SK-N-SH (cell line): ENCODE measurements around the gene PTDSS2. TPM values are rescaled to one million over a fixed set of nuclear protein-coding genes. Genes with fewer than 3 reads are reported as not detected.

Experiments
- CTCF ChIA-PET: fragments of 300-600, 350-600 bp; formaldehyde crosslinking; extraction: SDS; loops from one replicate; lab custom pipeline; 2021; lab: Yijun Ruan, JAX
- POLR2A ChIA-PET: fragments of 350-600 bp; sonication (Branson Sonifier 250); formaldehyde crosslinking; extraction: SDS; loops from one replicate; lab custom pipeline; 2020; ENCODE audit warnings: antibody characterized with exemption, inconsistent platforms; lab: Yijun Ruan, JAX
- DNase-seq: peaks from one replicate; pipeline ENCODE4 v3.0.0; 2012
- H2AFZ ChIP-seq: fragments of 200-600 bp; sonication (generic); 2 replicates; pipeline ENCODE4 v1.8.1; 2016; ENCODE audit warnings: antibody characterized with exemption, mild to moderate bottlenecking, low read depth
- H3F3A ChIP-seq: fragments of 200-600 bp; sonication (generic); replicated peaks from 2 replicates; pipeline ENCODE3; 2016; ENCODE audit warnings: antibody characterized with exemption, mild to moderate bottlenecking; ENCODE audit not compliant: insufficient read depth
- H3K27ac ChIP-seq, 2 experiments: fragments of 200-500 bp in 1 of 2; fragments of 200-600 bp in 1 of 2; sonication (Bioruptor generic) in 1 of 2; sonication (generic), shearing (Covaris generic) in 1 of 2; 2 replicates each; pipeline versions ENCODE4 v1.5.1 to v1.6.1; 2014 to 2016; ENCODE audit warnings: low read depth in 2 of 2, inconsistent platforms in 1 of 2, low read length in 1 of 2, mild to moderate bottlenecking in 1 of 2, mixed read lengths in 1 of 2
- H3K27me3 ChIP-seq: fragments of 200-600 bp; sonication (generic), shearing (Covaris generic); 2 replicates; pipeline ENCODE4 v1.6.1; 2016; ENCODE audit warnings: mixed run types; ENCODE audit not compliant: insufficient read depth
- H3K36me3 ChIP-seq, 2 experiments: fragments of 200-500 bp in 1 of 2; fragments of 200-600 bp in 1 of 2; sonication (Bioruptor generic) in 1 of 2; sonication (generic) in 1 of 2; replicated peaks in 1 of 2; 2 replicates each; pipeline versions ENCODE3 to v1.5.1; 2014 to 2016; ENCODE audit warnings: low read length in 1 of 2, mild to moderate bottlenecking in 1 of 2; ENCODE audit not compliant: insufficient read depth in 2 of 2, control insufficient read depth in 1 of 2
- H3K4me1 ChIP-seq, 2 experiments: fragments of 200-500 bp in 1 of 2; fragments of 200-600 bp in 1 of 2; sonication (Bioruptor generic) in 1 of 2; sonication (generic), shearing (Covaris generic) in 1 of 2; 2 replicates each; pipeline versions ENCODE4 v1.5.1 to v1.6.1; 2014 to 2016; ENCODE audit warnings: low read depth in 1 of 2, low read length in 1 of 2, mixed run types in 1 of 2; ENCODE audit not compliant: insufficient read depth in 2 of 2, control insufficient read depth in 1 of 2
- H3K4me2 ChIP-seq: fragments of 200-600 bp; sonication (generic), shearing (Covaris generic); 2 replicates; pipeline ENCODE4 v1.6.1; 2017; ENCODE audit warnings: mixed run types
- H3K4me3 ChIP-seq, 2 experiments: fragments of 200-500 bp in 1 of 2; fragments of 200-600 bp in 1 of 2; sonication (Bioruptor generic) in 1 of 2; sonication (generic), shearing (Covaris generic) in 1 of 2; 2 replicates each; pipeline versions ENCODE4 v1.5.1 to v1.8.1; 2014 to 2016; ENCODE audit warnings: low read depth in 2 of 2, inconsistent platforms in 1 of 2, low read length in 1 of 2, mild to moderate bottlenecking in 1 of 2, mixed read lengths in 1 of 2, moderate library complexity in 1 of 2
- H3K79me2 ChIP-seq: fragments of 200-600 bp; sonication (generic); 2 replicates; pipeline ENCODE4 v1.8.1; 2017; ENCODE audit warnings: mild to moderate bottlenecking; ENCODE audit not compliant: insufficient read depth
- H3K9ac ChIP-seq: fragments of 200-600 bp; sonication (generic); 2 replicates; pipeline ENCODE4 v1.6.1; 2017; ENCODE audit warnings: mixed run types
- H3K9me2 ChIP-seq: fragments of 200-600 bp; sonication (generic); 2 replicates; pipeline ENCODE4 v1.6.1; 2017; ENCODE audit warnings: mixed run types
- H3K9me3 ChIP-seq: fragments of 200-600 bp; sonication (generic); 2 replicates; pipeline ENCODE4 v1.6.1; 2017; ENCODE audit warnings: mixed run types, mild to moderate bottlenecking, moderate library complexity
- H4K20me1 ChIP-seq: fragments of 200-600 bp; sonication (generic); 2 replicates; pipeline ENCODE4 v1.6.1; 2017; ENCODE audit warnings: mild to moderate bottlenecking, mixed run types; ENCODE audit not compliant: insufficient read depth
- ELF1 ChIP-seq: IDR thresholded peaks from 2 replicates; pipeline ENCODE4 v1.4.0; 2012
- EP300 ChIP-seq, 2 experiments: IDR thresholded peaks; 2 replicates each; pipeline versions ENCODE4 v1.4.0 to v1.6.1; 2012; ENCODE audit warnings: borderline replicate concordance in 1 of 2, low read depth in 1 of 2, low read length in 1 of 2
- FOXJ3 ChIP-seq: sonication (generic); formaldehyde crosslinking; IDR thresholded peaks from 2 replicates; pipeline ENCODE4 v1.5.1; 2020; ENCODE audit warnings: mild to moderate bottlenecking, missing genetic modification reagents
- GATA2 ChIP-seq: sonication (generic); formaldehyde crosslinking; IDR thresholded peaks from 2 replicates; pipeline ENCODE4 v1.5.0; 2020; ENCODE audit warnings: mild to moderate bottlenecking, missing genetic modification reagents
- JUND ChIP-seq: IDR thresholded peaks from 2 replicates; pipeline ENCODE4 v1.4.0; 2012
- MEF2A ChIP-seq: IDR thresholded peaks from 2 replicates; pipeline ENCODE4 v1.4.0; 2012; ENCODE audit warnings: low read depth, borderline replicate concordance
- MXI1 ChIP-seq: IDR thresholded peaks from 2 replicates; pipeline ENCODE4 v1.6.1; 2012; ENCODE audit warnings: mild to moderate bottlenecking, low read depth, low read length, improper control_type of control experiment
- NRF1 ChIP-seq: IDR thresholded peaks from 2 replicates; pipeline ENCODE4 v1.6.1; 2012; ENCODE audit warnings: low read depth, mild to moderate bottlenecking, low read length
- PBX3 ChIP-seq: IDR thresholded peaks from 2 replicates; pipeline ENCODE4; 2012
- POLR2AphosphoS5 ChIP-seq: IDR thresholded peaks from 2 replicates; pipeline ENCODE4 v1.6.1; 2012; ENCODE audit warnings: low read depth, low read length
- REST ChIP-seq: IDR thresholded peaks from 2 replicates; pipeline ENCODE4 v1.6.1; 2012; ENCODE audit warnings: mild to moderate bottlenecking, low read depth, low read length, moderate library complexity
- RFX5 ChIP-seq: IDR thresholded peaks from 2 replicates; pipeline ENCODE4 v1.6.1; 2012; ENCODE audit warnings: mild to moderate bottlenecking, improper control_type of control experiment, low read length
- WGBS: methylation state at CpG from one replicate; pipeline ENCODE4 v1.1.6; 2017; ENCODE audit warnings: low lambda C conversion rate; 5-methylcytosine and 5-hydroxymethylcytosine counted together
- polyA plus RNA-seq, 3 experiments: library from polyadenylated mRNA; depleted of rRNA; stranded (reverse); fragments of >200 nt; gene quantifications; 2 replicates each; pipeline ENCODE4 v1.2.3, GENCODE V29; 2012
- TF ChIP-seq, protein P1 (sequence below): IDR thresholded peaks from 2 replicates; pipeline ENCODE4 v1.4.0; 2012; ENCODE audit warnings: low read depth, borderline replicate concordance

Gene PTDSS2
- polyA plus RNA-seq, 1 of the 3 experiments (the other 2 are of a cell fraction), result 28.6 TPM

DNA sequence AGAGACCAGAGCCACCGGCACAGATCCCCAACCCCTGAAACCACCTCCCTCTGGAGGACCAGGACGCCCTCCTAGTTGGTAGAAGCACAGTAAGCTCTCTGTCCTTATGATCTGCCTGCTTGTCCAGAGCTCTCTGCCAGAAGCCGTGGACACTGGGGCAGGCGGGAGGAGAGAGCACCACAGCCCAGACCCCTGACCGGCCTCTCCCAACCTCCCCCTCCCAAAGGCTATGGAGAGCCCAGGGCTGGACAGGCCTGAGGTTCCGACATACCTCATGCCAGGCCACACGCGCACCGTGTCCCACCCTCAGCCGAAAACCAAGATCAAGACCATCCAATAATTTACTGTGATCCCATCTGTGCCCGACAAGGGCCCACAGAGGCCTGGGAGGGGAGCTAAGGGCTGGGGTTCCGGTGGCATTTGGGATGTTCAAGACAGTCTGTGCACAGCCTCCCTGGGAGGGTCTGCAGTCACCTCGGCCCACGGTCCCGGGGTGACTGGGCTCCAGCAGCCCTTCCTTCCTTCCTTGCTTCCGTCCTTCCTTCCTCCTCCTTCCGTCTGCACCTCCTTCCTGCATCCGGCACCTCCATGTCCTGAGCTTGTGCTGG is 81.9 kb downstream of the PTDSS2 start:
- Histone ChIP-seq H3K9me3 (no peaks in the 10 kb centered on the region), H3K27ac (no peak overlapping the region), H3K79me2 (peaks cover 15% of the 10 kb centered on the region), H4K20me1 (peaks cover 10% of the 10 kb centered on the region; the same call in 1 of the 2 replicates), H3K27me3 (no peaks in the 10 kb centered on the region), H3K9ac (no peak overlapping the region), H3F3A (no peaks in the 10 kb centered on the region), H3K36me3 (peaks cover 0 to 27% of the 10 kb centered on the region in 2 experiments), H3K4me1 (peaks cover 0 to 12% of the 10 kb centered on the region in 2 experiments; a peak in 1 of 4 replicates), H3K4me2 (no peak overlapping the region), H3K9me2 (no peaks in the 10 kb centered on the region), H3K4me3 (no peak overlapping the region), H2AFZ (no peak overlapping the region)
- DNase-seq, result no peak
- TF ChIP-seq FOXJ3 (CRISPR knock-in tag), result no peak
- CTCF ChIA-PET, result interaction anchor here (2.3 kb wide), 2 partner anchors 13 to 22 kb away, joined by 5 to 13 read pairs; no protein-coding TSS in a partner anchor
- POLR2A ChIA-PET, result no interaction called here
- WGBS, result 94% methylated on average over 10 of the region's 18 CpGs

GRCh38 chr11:532527-532985 is 82.5 kb downstream of the PTDSS2 start:
- no peaks in the 10 kb centered on the region for H3F3A ChIP-seq
- no peak overlapping the region for H3K4me3 ChIP-seq
- H3K27me3 ChIP-seq, result no peaks in the 10 kb centered on the region
- no peak overlapping the region for H3K27ac ChIP-seq
- H4K20me1 ChIP-seq, result peaks cover 10% of the 10 kb centered on the region; the same call in 1 of the 2 replicates
- H3K79me2 ChIP-seq, result peaks cover 15% of the 10 kb centered on the region
- H3K4me1 ChIP-seq, result peaks cover 0 to 12% of the 10 kb centered on the region in 2 experiments; a peak in 1 of 4 replicates
- H2AFZ ChIP-seq, result no peak overlapping the region
- no peak for TF ChIP-seq POLR2AphosphoS5
- no peak for TF ChIP-seq NRF1
- no peak for TF ChIP-seq PBX3
- TF ChIP-seq GATA2 (CRISPR knock-in tag), result no peak
- H3K4me2 ChIP-seq, result no peak overlapping the region
- CTCF ChIA-PET, result interaction anchor here (2.3 kb wide), 2 partner anchors 14 to 22 kb away, joined by 5 to 13 read pairs; no protein-coding TSS in a partner anchor
- no peak overlapping the region for H3K9ac ChIP-seq
- no peak for DNase-seq
- 96% methylated on average over 10 of the region's 23 CpGs for WGBS
- no peaks in the 10 kb centered on the region for H3K9me2 ChIP-seq
- POLR2A ChIA-PET, result no interaction called here
- no peaks in the 10 kb centered on the region for H3K9me3 ChIP-seq
- peaks cover 0 to 27% of the 10 kb centered on the region in 2 experiments for H3K36me3 ChIP-seq

- DNase-seq, result no peak
- POLR2A ChIA-PET, result no interaction called here
- H3K4me1 ChIP-seq, result peaks cover 0 to 12% of the 10 kb centered on the region in 2 experiments; a peak in 1 of 4 replicates
- TF ChIP-seq EP300 (IDR thresholded peaks at IDR 0.05; ENCODE audit: borderline replicate concordance in 1 of 2, low read depth in 1 of 2, low read length in 1 of 2) (no peak), MXI1 (no peak), MEF2A (no peak), JUND (no peak), ELF1 (no peak), RFX5 (no peak), REST (no peak)
- TF ChIP-seq, protein P1, sequence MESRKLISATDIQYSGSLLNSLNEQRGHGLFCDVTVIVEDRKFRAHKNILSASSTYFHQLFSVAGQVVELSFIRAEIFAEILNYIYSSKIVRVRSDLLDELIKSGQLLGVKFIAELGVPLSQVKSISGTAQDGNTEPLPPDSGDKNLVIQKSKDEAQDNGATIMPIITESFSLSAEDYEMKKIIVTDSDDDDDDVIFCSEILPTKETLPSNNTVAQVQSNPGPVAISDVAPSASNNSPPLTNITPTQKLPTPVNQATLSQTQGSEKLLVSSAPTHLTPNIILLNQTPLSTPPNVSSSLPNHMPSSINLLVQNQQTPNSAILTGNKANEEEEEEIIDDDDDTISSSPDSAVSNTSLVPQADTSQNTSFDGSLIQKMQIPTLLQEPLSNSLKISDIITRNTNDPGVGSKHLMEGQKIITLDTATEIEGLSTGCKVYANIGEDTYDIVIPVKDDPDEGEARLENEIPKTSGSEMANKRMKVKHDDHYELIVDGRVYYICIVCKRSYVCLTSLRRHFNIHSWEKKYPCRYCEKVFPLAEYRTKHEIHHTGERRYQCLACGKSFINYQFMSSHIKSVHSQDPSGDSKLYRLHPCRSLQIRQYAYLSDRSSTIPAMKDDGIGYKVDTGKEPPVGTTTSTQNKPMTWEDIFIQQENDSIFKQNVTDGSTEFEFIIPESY, result no peak
Measured at GRCh38 chr11:532986-533585, 83.0 kb downstream of the PTDSS2 start.

More at GRCh38 chr11:532986-533585, 83.0 kb downstream of the PTDSS2 start:
- H3K9me2 ChIP-seq, result no peaks in the 10 kb centered on the region
- no peak overlapping the region for H3K27ac ChIP-seq
- peaks cover 15% of the 10 kb centered on the region for H3K79me2 ChIP-seq
- H3K36me3 ChIP-seq, result peaks cover 0 to 27% of the 10 kb centered on the region in 2 experiments
- CTCF ChIA-PET, result interaction anchor here (2.3 kb wide), 2 partner anchors 14 to 21 kb away, joined by 5 to 13 read pairs; no protein-coding TSS in a partner anchor
- no peaks in the 10 kb centered on the region for H3F3A ChIP-seq
- no peaks in the 10 kb centered on the region for H3K27me3 ChIP-seq
- no peak overlapping the region for H3K4me2 ChIP-seq
- 89% methylated on average over 9 of the region's 33 CpGs for WGBS
- H3K4me3 ChIP-seq, result no peak overlapping the region
- H2AFZ ChIP-seq, result no peak overlapping the region
- no peaks in the 10 kb centered on the region for H3K9me3 ChIP-seq
- peaks cover 10% of the 10 kb centered on the region; the same call in 1 of the 2 replicates for H4K20me1 ChIP-seq
- no peak overlapping the region for H3K9ac ChIP-seq
